ENCODE measurements around the gene JPH2. TPM values are rescaled to one million over a fixed set of nuclear protein-coding genes. Genes with fewer than 3 reads are reported as not detected.

Gene JPH2
- total and polyA plus RNA-seq, 2 of the 4 experiments (the other 2 are of a cell fraction), result 0.44 to 0.54 TPM

DNA sequence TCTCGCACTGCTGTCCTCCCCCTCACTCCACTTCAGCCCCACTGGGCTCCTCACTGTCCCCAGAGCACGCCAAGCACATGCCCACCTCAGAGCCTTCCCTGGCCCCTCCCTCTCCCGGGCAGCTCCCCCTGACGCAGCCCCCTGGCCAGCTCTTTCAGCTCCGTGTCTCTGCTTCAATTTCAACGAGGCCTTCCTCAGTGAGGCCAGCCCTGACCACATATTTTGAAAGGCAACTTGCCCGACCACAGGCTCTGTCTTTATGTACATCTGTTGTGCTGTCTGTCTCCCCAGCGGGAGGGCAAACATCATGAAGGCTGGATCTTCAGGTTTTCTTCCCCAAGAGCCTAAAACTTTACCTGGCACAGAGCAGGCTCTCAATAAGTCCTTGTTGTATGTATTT, 44.6 kb downstream of the JPH2 start:
- Histone ChIP-seq H3K14ac (replicated peaks; ENCODE audit: low read depth, low read length) (no peak overlapping the region), H2BK20ac (ENCODE audit: low read depth, low read length) (no peak overlapping the region), H2BK5ac (ENCODE audit: low read depth, low read length, poor library complexity, severe bottlenecking) (no peak overlapping the region), H3K4ac (ENCODE audit: low read depth, low read length) (no peak overlapping the region), H3K4me3 (ENCODE audit: insufficient read depth, low read depth, low read length) (no peak overlapping the region), H3K4me1 (ENCODE audit: control insufficient read depth, insufficient read depth, low read length) (peaks cover 13% of the 10 kb centered on the region), H3K9me3 (ENCODE audit: control insufficient read depth, insufficient read depth, low read length) (no peaks in the 10 kb centered on the region), H3K56ac (ENCODE audit: extremely low read depth, insufficient read depth, low read length) (no peak overlapping the region), H3K9me1 (ENCODE audit: insufficient read depth, low read length) (peaks cover 3% of the 10 kb centered on the region; the same call in 1 of the 2 replicates), H4K8ac (ENCODE audit: low read depth in 2 of 2, low read length in 2 of 2) (no peak overlapping the region; a peak in 1 of 4 replicates), H2BK15ac (ENCODE audit: low read depth, low read length) (no peak overlapping the region), H3K79me1 (ENCODE audit: low read depth in 1 of 2, low read length in 2 of 2) (no peaks in the 10 kb centered on the region), H3K27me3 (ENCODE audit: control insufficient read depth, insufficient read depth, low read length) (peaks cover 7% of the 10 kb centered on the region; the same call in 1 of the 2 replicates), H3K18ac (ENCODE audit: low read depth, low read length) (no peak overlapping the region), H2AK9ac (replicated peaks; ENCODE audit: low read depth, low read length, poor library complexity) (no peak overlapping the region), H4K5ac (ENCODE audit: low read depth, low read length) (no peak overlapping the region), H3K27ac (ENCODE audit: insufficient read depth, low read length) (no peak overlapping the region), H3K23ac (ENCODE audit: low read depth, low read length) (no peak overlapping the region), H4K20me1 (ENCODE audit: insufficient read depth, low read length) (no peaks in the 10 kb centered on the region), H2BK120ac (ENCODE audit: low read depth, low read length) (no peak overlapping the region), H3K9ac (ENCODE audit: low read depth, low read length) (no peak overlapping the region), H4K91ac (ENCODE audit: insufficient read depth, low read depth, low read length) (no peak overlapping the region; the same call in 1 of the 2 replicates), H2AK5ac (ENCODE audit: low read depth, low read length) (no peak overlapping the region; the same call in 1 of the 2 replicates), H2AFZ (replicated peaks; ENCODE audit: low read length, poor library complexity) (no peak overlapping the region), H3K4me2 (ENCODE audit: low read depth, low read length) (no peak overlapping the region), H3K36me3 (ENCODE audit: control insufficient read depth, insufficient read depth, low read length) (no peaks in the 10 kb centered on the region)
- POLR2A ChIA-PET (ENCODE audit: unreplicated experiment), result no interaction called here
- ATAC-seq (ENCODE audit: low read depth), result peak; percentile 54; the same call in 1 of the 2 replicates
- dilution Hi-C loops (cut with HindIII; ENCODE audit: low sequenced_read_pairs, unreplicated experiment) (no loop called here), in situ Hi-C loops (cut with MboI; ENCODE audit: low sequenced_read_pairs) (no loop called here), intact Hi-C loops (cut with micrococcal nuclease) (no loop called here)
- 9% methylated on average over 6 of the region's 8 CpGs; no CpG with 5 or more reads in 1 of the 2 experiments for WGBS, 2 experiments (ENCODE audit: extremely low coverage in 2 of 2, insufficient read length in 1 of 2)
- CTCF ChIA-PET, result no interaction called here
- peak; percentile 50 for DNase-seq
- TF ChIP-seq MAFK (IDR thresholded peaks at IDR 0.05; ENCODE audit: low read depth, low read length) (no peak), POLR2A (IDR thresholded peaks at IDR 0.05; ENCODE audit: low read depth, low read length) (no peak), RFX5 (IDR thresholded peaks at IDR 0.05; ENCODE audit: low read depth, low read length) (no peak)
- no TSS peak for BruUV-seq (replicated peaks)
